Activated B cell treated with CpG ODN at 0.5 μM for 24 hours (primary cell): Measurements from ENCODE around the gene SGTB. TPM values are rescaled to one million over a fixed set of nuclear protein-coding genes. Genes with fewer than 3 reads are reported as not detected.

ENCODE experiments used
- ATAC-seq: fragments of 200-7000 bp; cut with Tn5 transposase; one replicate; pipeline ENCODE4 v1.10.0; 2021; ENCODE audit warnings: low read depth, mild to moderate bottlenecking, moderate library complexity
- CTCF ChIA-PET: fragments of 350-600 bp; sonication (Branson Sonifier 250); formaldehyde crosslinking; loops from one replicate; lab custom pipeline; 2021; ENCODE audit warnings: antibody characterized with exemption; lab: Charles Lee
- POLR2A ChIA-PET: fragments of 350-600 bp; sonication (Branson Sonifier 250); formaldehyde crosslinking; loops from one replicate; lab custom pipeline; 2021; ENCODE audit warnings: antibody characterized with exemption; lab: Charles Lee
- DNase-seq: peaks from one replicate; pipeline ENCODE4 v3.0.0; 2022
- H3K27ac Mint-ChIP-seq: one replicate; pipeline ENCODE4 v1.8.0; 2020; ENCODE audit warnings: mixed read lengths
- H3K27me3 Mint-ChIP-seq: one replicate; pipeline ENCODE4 v1.8.0; 2021; ENCODE audit warnings: mixed read lengths
- H3K36me3 Mint-ChIP-seq: one replicate; pipeline ENCODE4 v1.8.0; 2021; ENCODE audit warnings: low read depth, mixed read lengths
- H3K4me1 Mint-ChIP-seq: one replicate; pipeline ENCODE4 v1.8.0; 2021; ENCODE audit warnings: mixed read lengths
- H3K4me3 Mint-ChIP-seq: one replicate; pipeline ENCODE4 v1.8.0; 2020; ENCODE audit warnings: mild to moderate bottlenecking, mixed read lengths
- H3K9me3 Mint-ChIP-seq: one replicate; pipeline ENCODE4 v1.8.0; 2020; ENCODE audit warnings: mixed read lengths
- intact Hi-C: fragments of 100-400 bp; cut with micrococcal nuclease; formaldehyde crosslinking; loops from one replicate; pipeline ENCODE4 v1.15.1; 2024
- total RNA-seq: library from RNA; stranded (reverse); gene quantifications from 2 replicates; pipeline ENCODE4 v1.2.3, GENCODE V29; 2022
- TF ChIP-seq, protein P1 (sequence below): fragments of 200-600 bp; IDR thresholded peaks from one replicate; pipeline ENCODE4 v1.8.0; 2022; ENCODE audit warnings: antibody characterized with exemption, mild to moderate bottlenecking

SGTB gene
- total RNA-seq, 1 donor from 2014 or later: 9.5 TPM

DNA sequence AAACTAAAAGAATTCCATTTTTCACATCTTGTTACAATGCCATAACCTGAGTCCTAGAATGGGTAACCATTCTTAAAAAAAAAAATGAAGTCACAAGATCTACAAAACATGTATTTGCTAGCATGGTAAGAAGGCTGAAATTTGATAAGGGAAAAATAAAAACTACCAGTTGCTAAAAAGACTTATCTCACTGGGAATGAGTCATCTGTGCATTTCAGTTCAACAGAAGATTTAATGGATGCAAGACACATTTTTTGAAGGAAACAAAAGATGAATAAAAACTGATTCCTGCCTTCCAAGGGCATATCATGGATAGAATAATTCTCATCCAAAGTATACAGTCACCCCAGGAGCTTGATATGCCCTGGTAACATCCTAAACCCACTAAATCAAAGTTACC is 47.2 kb downstream of the SGTB start:
- Mint-ChIP-seq H3K36me3 (peaks cover 83% of the 10 kb centered on the region), H3K4me3 (no peak overlapping the region), H3K9me3 (no peaks in the 10 kb centered on the region), H3K27ac (no peak overlapping the region), H3K27me3 (no peaks in the 10 kb centered on the region), H3K4me1 (no peaks in the 10 kb centered on the region)
- DNase-seq: no peak
- intact Hi-C loops: no loop called here
- CTCF ChIA-PET: no interaction called here
- POLR2A ChIA-PET: no interaction called here
- TF ChIP-seq, protein P1, sequence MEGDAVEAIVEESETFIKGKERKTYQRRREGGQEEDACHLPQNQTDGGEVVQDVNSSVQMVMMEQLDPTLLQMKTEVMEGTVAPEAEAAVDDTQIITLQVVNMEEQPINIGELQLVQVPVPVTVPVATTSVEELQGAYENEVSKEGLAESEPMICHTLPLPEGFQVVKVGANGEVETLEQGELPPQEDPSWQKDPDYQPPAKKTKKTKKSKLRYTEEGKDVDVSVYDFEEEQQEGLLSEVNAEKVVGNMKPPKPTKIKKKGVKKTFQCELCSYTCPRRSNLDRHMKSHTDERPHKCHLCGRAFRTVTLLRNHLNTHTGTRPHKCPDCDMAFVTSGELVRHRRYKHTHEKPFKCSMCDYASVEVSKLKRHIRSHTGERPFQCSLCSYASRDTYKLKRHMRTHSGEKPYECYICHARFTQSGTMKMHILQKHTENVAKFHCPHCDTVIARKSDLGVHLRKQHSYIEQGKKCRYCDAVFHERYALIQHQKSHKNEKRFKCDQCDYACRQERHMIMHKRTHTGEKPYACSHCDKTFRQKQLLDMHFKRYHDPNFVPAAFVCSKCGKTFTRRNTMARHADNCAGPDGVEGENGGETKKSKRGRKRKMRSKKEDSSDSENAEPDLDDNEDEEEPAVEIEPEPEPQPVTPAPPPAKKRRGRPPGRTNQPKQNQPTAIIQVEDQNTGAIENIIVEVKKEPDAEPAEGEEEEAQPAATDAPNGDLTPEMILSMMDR: no peak
- ATAC-seq: no peak

DNA sequence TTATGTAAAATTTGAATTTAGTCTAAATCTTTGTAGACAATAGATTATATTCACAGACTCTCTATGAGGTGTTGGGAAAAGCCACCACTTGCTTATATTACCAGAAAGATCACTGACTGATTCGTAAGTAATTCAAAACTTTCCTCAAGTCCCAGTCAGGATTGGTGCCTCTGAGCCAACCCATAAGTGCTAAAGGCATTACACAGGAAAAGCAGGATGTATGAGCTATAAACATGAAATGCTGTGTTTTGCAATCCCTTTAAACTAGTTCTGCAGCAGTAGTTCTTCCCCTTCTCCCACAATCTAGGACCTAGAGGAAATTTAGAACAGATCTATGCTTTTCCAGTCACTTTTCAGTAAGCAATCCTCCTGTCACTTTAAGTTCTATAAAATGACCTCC is 49.1 kb downstream of the SGTB start:
- Mint-ChIP-seq H3K4me3 (no peak overlapping the region), H3K9me3 (no peaks in the 10 kb centered on the region), H3K27ac (no peak overlapping the region), H3K27me3 (no peaks in the 10 kb centered on the region), H3K36me3 (peaks cover 68% of the 10 kb centered on the region), H3K4me1 (no peaks in the 10 kb centered on the region)
- DNase-seq (no peak), ATAC-seq (no peak)
- CTCF ChIA-PET: no interaction called here
- intact Hi-C loops: no loop called here
- POLR2A ChIA-PET: interaction anchor here (0.5 kb wide), 1 partner anchor 573 kb away, joined by 4 read pairs; no protein-coding TSS in a partner anchor
- TF ChIP-seq, protein P1: no peak

DNA sequence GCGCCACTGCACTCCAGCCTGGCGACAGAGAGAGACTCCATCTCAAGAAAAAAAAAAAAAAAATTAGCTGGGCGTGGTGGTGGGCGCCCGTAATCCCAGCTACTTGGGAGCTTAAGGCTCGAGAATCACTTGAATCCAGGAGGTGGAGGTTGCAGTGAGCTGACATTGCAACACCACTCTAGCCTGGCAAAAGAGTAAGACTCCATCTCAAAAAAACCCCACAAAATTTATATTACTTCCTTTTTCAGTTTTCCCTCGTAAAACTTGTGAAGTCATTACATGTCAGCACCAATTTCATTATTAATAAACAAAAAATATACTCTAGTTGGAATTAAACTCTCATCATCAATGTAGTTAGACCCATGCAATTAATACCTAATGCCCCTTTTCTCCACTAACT is 53.2 kb downstream of the SGTB start:
- intact Hi-C loops: no loop called here
- DNase-seq (no peak), ATAC-seq (no peak)
- H3K9me3 Mint-ChIP-seq: no peaks in the 10 kb centered on the region
- H3K27me3 Mint-ChIP-seq: no peaks in the 10 kb centered on the region
- POLR2A ChIA-PET: no interaction called here
- CTCF ChIA-PET: no interaction called here
- TF ChIP-seq, protein P1: no peak
- no peaks in the 10 kb centered on the region for H3K4me1 Mint-ChIP-seq
- peaks cover 53% of the 10 kb centered on the region for H3K36me3 Mint-ChIP-seq
- H3K4me3 Mint-ChIP-seq: no peak overlapping the region
- no peak overlapping the region for H3K27ac Mint-ChIP-seq

DNA sequence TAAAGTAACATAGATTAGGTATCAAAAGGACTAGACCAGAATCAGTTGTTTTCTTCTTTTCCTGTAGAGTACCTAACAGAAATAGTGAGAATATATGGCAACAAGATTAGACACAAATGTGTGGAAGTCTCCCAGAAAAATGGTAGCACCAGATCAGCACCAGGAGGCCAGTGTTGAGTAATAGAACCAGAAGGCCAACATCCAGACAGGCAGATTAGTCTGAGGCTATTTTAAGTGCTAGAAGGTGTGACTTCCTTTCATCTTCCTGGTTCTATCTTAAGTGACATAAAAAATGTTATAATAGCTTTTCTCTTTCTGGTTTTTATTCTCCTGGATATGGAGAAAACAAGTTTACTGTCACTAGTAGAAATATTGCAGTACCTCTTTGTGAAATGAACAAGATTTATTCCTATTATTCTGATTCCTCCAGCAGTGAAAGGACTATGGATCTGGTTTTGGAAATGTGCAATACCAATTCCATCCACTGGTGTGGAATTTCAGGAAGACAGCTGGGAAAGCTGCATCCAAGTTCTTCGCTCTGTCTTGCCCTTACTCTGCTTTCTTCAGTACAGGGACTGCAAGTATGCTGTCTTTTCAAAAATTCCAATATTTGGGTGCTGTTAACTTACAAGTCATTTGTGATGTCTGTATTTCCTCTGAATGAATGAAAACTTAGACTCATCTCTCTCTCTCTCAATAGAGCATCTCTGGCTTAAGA is 57.9 kb downstream of the SGTB start:
- H3K4me1 Mint-ChIP-seq: no peaks in the 10 kb centered on the region
- no peak overlapping the region for H3K4me3 Mint-ChIP-seq
- TF ChIP-seq, protein P1: no peak
- intact Hi-C loops: no loop called here
- ChIA-PET POLR2A (no interaction called here), CTCF (no interaction called here)
- no peaks in the 10 kb centered on the region for H3K27me3 Mint-ChIP-seq
- ATAC-seq (no peak), DNase-seq (no peak)
- H3K9me3 Mint-ChIP-seq: no peaks in the 10 kb centered on the region
- H3K27ac Mint-ChIP-seq: no peak overlapping the region
- H3K36me3 Mint-ChIP-seq: peaks cover 40% of the 10 kb centered on the region

DNA sequence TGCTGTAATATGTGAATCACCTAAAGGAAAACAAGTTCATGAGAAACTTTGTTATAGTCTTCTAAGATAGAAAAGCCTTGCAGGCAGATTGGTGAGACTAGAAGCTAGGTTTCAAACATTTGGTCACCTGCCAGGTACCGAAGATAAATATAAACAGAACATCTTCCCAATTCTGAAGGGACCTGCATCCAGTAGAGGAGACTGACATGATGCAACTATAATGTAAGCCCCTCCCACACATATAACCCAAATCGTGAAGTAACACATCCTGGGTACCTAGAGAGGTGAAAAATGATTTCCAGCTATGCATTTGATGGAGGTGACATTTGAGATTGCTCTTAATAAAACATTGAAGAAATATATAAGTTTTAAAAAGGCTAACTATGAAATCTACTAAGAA is 67.2 kb downstream of the SGTB start:
- ChIA-PET CTCF (no interaction called here), POLR2A (no interaction called here)
- H3K27me3 Mint-ChIP-seq: no peaks in the 10 kb centered on the region
- H3K9me3 Mint-ChIP-seq: no peaks in the 10 kb centered on the region
- DNase-seq (no peak), ATAC-seq (no peak)
- H3K4me1 Mint-ChIP-seq: no peaks in the 10 kb centered on the region
- TF ChIP-seq, protein P1: no peak
- H3K36me3 Mint-ChIP-seq: peaks cover 35% of the 10 kb centered on the region
- intact Hi-C loops: no loop called here
- no peak overlapping the region for H3K27ac Mint-ChIP-seq
- no peak overlapping the region for H3K4me3 Mint-ChIP-seq
